Measurements from ENCODE around the gene HMGCS2. TPM values are rescaled to one million over a fixed set of nuclear protein-coding genes. Genes with fewer than 3 reads are reported as not detected.

The HMGCS2 gene
- total RNA-seq, 1 donor from 2014 or later, result 65.5 TPM

DNA sequence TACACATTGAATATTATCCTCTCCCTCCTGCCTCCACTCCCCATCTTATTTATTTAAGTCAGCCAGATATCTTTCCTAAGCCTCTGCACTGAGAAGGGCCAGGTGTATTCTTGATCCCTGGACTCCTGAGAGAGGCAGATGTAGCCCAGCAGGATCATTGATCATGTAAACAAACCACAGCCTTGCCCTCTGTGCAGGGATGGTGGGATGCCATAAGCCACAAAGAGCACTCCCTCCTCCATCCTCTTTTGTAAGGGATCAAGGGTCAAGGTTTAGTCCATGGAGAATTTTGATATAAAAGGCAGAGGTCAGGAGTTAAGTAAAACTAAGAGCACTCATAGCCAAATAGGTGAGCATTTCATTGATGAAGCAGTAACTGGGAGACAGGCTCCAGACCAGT is 39.7 kb downstream of the HMGCS2 start:
- H3K27me3 ChIP-seq (ENCODE audit: low read depth), result no peaks in the 10 kb centered on the region
- H3K4me1 ChIP-seq, result peaks cover 10% of the 10 kb centered on the region
- DNase-seq, result no peak
- no peaks in the 10 kb centered on the region for H3K36me3 ChIP-seq
- TF ChIP-seq, protein P1, sequence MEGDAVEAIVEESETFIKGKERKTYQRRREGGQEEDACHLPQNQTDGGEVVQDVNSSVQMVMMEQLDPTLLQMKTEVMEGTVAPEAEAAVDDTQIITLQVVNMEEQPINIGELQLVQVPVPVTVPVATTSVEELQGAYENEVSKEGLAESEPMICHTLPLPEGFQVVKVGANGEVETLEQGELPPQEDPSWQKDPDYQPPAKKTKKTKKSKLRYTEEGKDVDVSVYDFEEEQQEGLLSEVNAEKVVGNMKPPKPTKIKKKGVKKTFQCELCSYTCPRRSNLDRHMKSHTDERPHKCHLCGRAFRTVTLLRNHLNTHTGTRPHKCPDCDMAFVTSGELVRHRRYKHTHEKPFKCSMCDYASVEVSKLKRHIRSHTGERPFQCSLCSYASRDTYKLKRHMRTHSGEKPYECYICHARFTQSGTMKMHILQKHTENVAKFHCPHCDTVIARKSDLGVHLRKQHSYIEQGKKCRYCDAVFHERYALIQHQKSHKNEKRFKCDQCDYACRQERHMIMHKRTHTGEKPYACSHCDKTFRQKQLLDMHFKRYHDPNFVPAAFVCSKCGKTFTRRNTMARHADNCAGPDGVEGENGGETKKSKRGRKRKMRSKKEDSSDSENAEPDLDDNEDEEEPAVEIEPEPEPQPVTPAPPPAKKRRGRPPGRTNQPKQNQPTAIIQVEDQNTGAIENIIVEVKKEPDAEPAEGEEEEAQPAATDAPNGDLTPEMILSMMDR (IDR thresholded peaks at IDR 0.05; ENCODE audit: borderline replicate concordance), result no peak
- H3K4me3 ChIP-seq, result no peak overlapping the region
- H3K9me3 ChIP-seq (replicated peaks), result no peaks in the 10 kb centered on the region
- intact Hi-C loops (cut with micrococcal nuclease), result no loop called here
- no peak overlapping the region for H3K27ac ChIP-seq (replicated peaks)

DNA sequence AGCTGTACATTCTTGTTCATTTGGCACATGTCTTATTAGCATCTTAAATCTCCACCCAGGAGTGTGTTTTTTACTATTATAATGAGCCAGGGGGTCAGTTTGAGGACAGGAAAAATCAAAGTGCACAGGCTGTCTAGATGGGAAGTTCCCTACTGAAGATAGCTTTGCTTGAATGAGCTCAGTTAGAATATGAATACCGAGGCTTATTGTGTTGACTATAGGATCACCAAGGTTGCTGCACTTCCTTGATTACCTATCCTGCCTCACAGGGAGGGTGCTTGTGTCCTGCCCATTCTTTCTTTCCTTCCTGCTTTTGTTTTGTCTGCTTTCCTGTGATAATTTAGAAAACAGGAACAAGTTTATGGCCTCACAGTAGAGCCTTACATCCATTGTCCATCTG is 40.7 kb downstream of the HMGCS2 start:
- Histone ChIP-seq H3K4me1 (peaks cover 10% of the 10 kb centered on the region), H3K27me3 (ENCODE audit: low read depth) (no peaks in the 10 kb centered on the region), H3K9me3 (replicated peaks) (no peaks in the 10 kb centered on the region), H3K4me3 (no peak overlapping the region), H3K36me3 (no peaks in the 10 kb centered on the region), H3K27ac (replicated peaks) (no peak overlapping the region)
- no peak for DNase-seq
- TF ChIP-seq, protein P1 (IDR thresholded peaks at IDR 0.05; ENCODE audit: borderline replicate concordance), result no peak
- intact Hi-C loops (cut with micrococcal nuclease), result no loop called here

- Histone ChIP-seq H3K27me3 (ENCODE audit: low read depth) (no peaks in the 10 kb centered on the region), H3K9me3 (replicated peaks) (no peaks in the 10 kb centered on the region), H3K27ac (replicated peaks) (no peak overlapping the region), H3K36me3 (peaks cover 5% of the 10 kb centered on the region), H3K4me3 (no peak overlapping the region), H3K4me1 (no peaks in the 10 kb centered on the region)
- TF ChIP-seq, protein P1 (IDR thresholded peaks at IDR 0.05; ENCODE audit: borderline replicate concordance), result no peak
- intact Hi-C loops (cut with micrococcal nuclease), result no loop called here
- no peak for DNase-seq
Observed at GRCh38 chr1:119725626-119726025, 43.1 kb downstream of the HMGCS2 start.

DNA sequence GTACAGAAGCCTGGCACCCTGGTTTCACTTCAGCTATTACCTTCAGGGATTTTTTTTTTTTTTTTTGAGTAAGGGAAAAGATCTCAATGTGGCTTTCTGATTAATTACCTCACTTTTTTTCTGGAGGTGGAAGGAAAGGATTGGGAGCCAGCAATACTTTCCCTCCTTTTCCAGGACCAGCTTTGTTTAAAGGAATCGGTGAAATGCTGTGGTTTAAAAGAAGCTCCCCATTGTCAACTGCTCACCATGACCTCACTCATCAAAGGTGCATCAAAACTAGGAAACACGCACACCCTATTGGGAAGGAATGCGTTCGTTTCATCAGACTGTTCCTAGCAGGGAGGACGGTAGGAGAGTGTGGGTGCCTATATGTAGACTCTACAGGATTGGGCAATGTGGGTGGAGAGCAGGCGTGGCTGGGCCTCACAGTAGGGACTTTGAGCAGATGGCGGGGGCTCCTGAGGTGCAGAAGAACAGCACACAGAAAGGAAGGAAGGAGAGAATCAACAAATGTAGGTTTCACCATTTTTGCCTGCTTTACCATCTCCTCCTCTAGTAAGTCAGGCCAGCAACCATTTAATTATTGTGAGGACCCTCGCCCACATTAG is 44.0 kb downstream of the HMGCS2 start:
- H3K27me3 ChIP-seq (ENCODE audit: low read depth), result no peaks in the 10 kb centered on the region
- DNase-seq, result no peak
- intact Hi-C loops (cut with micrococcal nuclease), result no loop called here
- H3K36me3 ChIP-seq, result peaks cover 5% of the 10 kb centered on the region
- no peaks in the 10 kb centered on the region for H3K4me1 ChIP-seq
- TF ChIP-seq, protein P1 (IDR thresholded peaks at IDR 0.05; ENCODE audit: borderline replicate concordance), result no peak
- H3K27ac ChIP-seq (replicated peaks), result no peak overlapping the region
- no peaks in the 10 kb centered on the region for H3K9me3 ChIP-seq (replicated peaks)
- H3K4me3 ChIP-seq, result no peak overlapping the region

DNA sequence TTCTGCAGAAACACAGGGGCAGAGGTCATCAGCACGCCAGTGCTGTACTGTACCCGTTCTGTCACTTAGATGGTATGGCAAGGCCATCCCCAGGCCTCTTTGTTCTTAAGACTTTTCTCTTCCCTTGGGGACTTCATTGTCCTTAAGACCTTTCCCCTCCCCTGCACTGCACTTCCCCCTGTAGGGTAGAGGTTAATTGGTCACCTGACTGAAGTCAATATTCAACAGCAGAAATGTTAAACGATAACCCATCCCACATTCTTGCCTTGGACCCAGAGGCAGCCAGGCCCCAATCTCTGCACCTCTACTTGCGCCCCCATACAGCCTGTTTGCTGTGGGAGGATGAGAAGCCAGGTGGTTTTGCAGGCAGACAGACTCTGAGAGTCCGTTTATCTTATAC is 46.8 kb downstream of the HMGCS2 start:
- H3K9me3 ChIP-seq (replicated peaks), result no peaks in the 10 kb centered on the region
- intact Hi-C loops (cut with micrococcal nuclease), result no loop called here
- no peaks in the 10 kb centered on the region for H3K4me1 ChIP-seq
- TF ChIP-seq, protein P1 (IDR thresholded peaks at IDR 0.05; ENCODE audit: borderline replicate concordance), result no peak
- H3K27me3 ChIP-seq (ENCODE audit: low read depth), result no peaks in the 10 kb centered on the region
- H3K27ac ChIP-seq (replicated peaks), result no peak overlapping the region
- H3K36me3 ChIP-seq, result peaks cover 5% of the 10 kb centered on the region
- no peak for DNase-seq
- H3K4me3 ChIP-seq, result no peak overlapping the region
